Activated CD4-positive, CD25-positive, alpha-beta regulatory T cell treated with anti-CD3 and anti-CD28 coated beads, Interleukin-2, amount 50 U/mL, for 24 hours (primary cell): ENCODE results near the gene PTOV1.
"Not testable (repeated sequence)": the region's sequence is repeated elsewhere in the genome, so short reads cannot be mapped to it uniquely, and the experiment has no call there.

Experiments
- ATAC-seq, 2 donors: fragments of 150-1000 bp; cut with Tn5 transposase; one replicate each; pipeline ENCODE4 v1.10.0; 2021; ENCODE audit warnings: mild to moderate bottlenecking in 1 of 2, moderate library complexity in 1 of 2

Gene PTOV1

GRCh38 chr19:49818649-49819370 is 32.1 kb upstream of the PTOV1 start:
- ATAC-seq, result no peak

- not testable (repeated sequence) for ATAC-seq
Measured at GRCh38 chr19:49819452-49820115, 31.4 kb upstream of the PTOV1 start.

GRCh38 chr19:49820125-49820524 is 30.8 kb upstream of the PTOV1 start:
- ATAC-seq, result no peak

- no peak for ATAC-seq
Measured at GRCh38 chr19:49823472-49823871, 27.5 kb upstream of the PTOV1 start.

- no peak for ATAC-seq
Measured at GRCh38 chr19:49824662-49825061, 26.3 kb upstream of the PTOV1 start.

GRCh38 chr19:49827034-49827433 is 23.9 kb upstream of the PTOV1 start:
- ATAC-seq, result no peak

- ATAC-seq, result no peak
Measured at GRCh38 chr19:49829200-49829599, 21.8 kb upstream of the PTOV1 start.

- no peak for ATAC-seq
Measured at GRCh38 chr19:49829721-49830120, 21.2 kb upstream of the PTOV1 start.

- ATAC-seq, result no peak
Measured at GRCh38 chr19:49830766-49831165, 20.2 kb upstream of the PTOV1 start.

- no peak for ATAC-seq
Measured at GRCh38 chr19:49831592-49831991, 19.4 kb upstream of the PTOV1 start.

GRCh38 chr19:49832556-49832955 is 18.4 kb upstream of the PTOV1 start:
- no peak for ATAC-seq

- no peak for ATAC-seq
Measured at GRCh38 chr19:49833599-49833998, 17.4 kb upstream of the PTOV1 start.

GRCh38 chr19:49835562-49835961 is 15.4 kb upstream of the PTOV1 start:
- no peak for ATAC-seq

- ATAC-seq, result no peak
Measured at GRCh38 chr19:49836176-49837008, 14.6 kb upstream of the PTOV1 start.

GRCh38 chr19:49837009-49837310 is 14.0 kb upstream of the PTOV1 start:
- no peak for ATAC-seq

GRCh38 chr19:49837425-49837824 is 13.5 kb upstream of the PTOV1 start:
- no peak for ATAC-seq

GRCh38 chr19:49838885-49839588 is 11.9 kb upstream of the PTOV1 start:
- ATAC-seq, result no peak

GRCh38 chr19:49839713-49840112 is 11.2 kb upstream of the PTOV1 start:
- no peak for ATAC-seq

GRCh38 chr19:49840321-49840720 is 10.6 kb upstream of the PTOV1 start:
- no peak for ATAC-seq

GRCh38 chr19:49840736-49841249 is 10.2 kb upstream of the PTOV1 start:
- no peak for ATAC-seq

- ATAC-seq, result no peak
Measured at GRCh38 chr19:49843265-49843664, 7.7 kb upstream of the PTOV1 start.

GRCh38 chr19:49844138-49845095 is 6.5 kb upstream of the PTOV1 start:
- no peak for ATAC-seq
